SK-N-SH (cell line): Measurements from ENCODE around the gene ESPNL. TPM values are rescaled to one million over a fixed set of nuclear protein-coding genes. Genes with fewer than 3 reads are reported as not detected.
A peak's percentile ranks its signal among the peaks of the same experiment; 100 is the strongest.

Source experiments
- CTCF ChIA-PET: fragments of 300-600, 350-600 bp; formaldehyde crosslinking; extraction: SDS; loops from one replicate; lab custom pipeline; 2021; lab: Yijun Ruan, JAX
- POLR2A ChIA-PET: fragments of 350-600 bp; sonication (Branson Sonifier 250); formaldehyde crosslinking; extraction: SDS; loops from one replicate; lab custom pipeline; 2020; ENCODE audit warnings: antibody characterized with exemption, inconsistent platforms; lab: Yijun Ruan, JAX
- DNase-seq: peaks from one replicate; pipeline ENCODE4 v3.0.0; 2012
- H2AFZ ChIP-seq: fragments of 200-600 bp; sonication (generic); 2 replicates; pipeline ENCODE4 v1.8.1; 2016; ENCODE audit warnings: antibody characterized with exemption, mild to moderate bottlenecking, low read depth
- H3F3A ChIP-seq: fragments of 200-600 bp; sonication (generic); replicated peaks from 2 replicates; pipeline ENCODE3; 2016; ENCODE audit warnings: antibody characterized with exemption, mild to moderate bottlenecking; ENCODE audit not compliant: insufficient read depth
- H3K27ac ChIP-seq, 2 experiments: fragments of 200-500 bp in 1 of 2; fragments of 200-600 bp in 1 of 2; sonication (Bioruptor generic) in 1 of 2; sonication (generic), shearing (Covaris generic) in 1 of 2; 2 replicates each; pipeline versions ENCODE4 v1.5.1 to v1.6.1; 2014 to 2016; ENCODE audit warnings: low read depth in 2 of 2, inconsistent platforms in 1 of 2, low read length in 1 of 2, mild to moderate bottlenecking in 1 of 2, mixed read lengths in 1 of 2
- H3K27me3 ChIP-seq: fragments of 200-600 bp; sonication (generic), shearing (Covaris generic); 2 replicates; pipeline ENCODE4 v1.6.1; 2016; ENCODE audit warnings: mixed run types; ENCODE audit not compliant: insufficient read depth
- H3K36me3 ChIP-seq, 2 experiments: fragments of 200-500 bp in 1 of 2; fragments of 200-600 bp in 1 of 2; sonication (Bioruptor generic) in 1 of 2; sonication (generic) in 1 of 2; replicated peaks in 1 of 2; 2 replicates each; pipeline versions ENCODE3 to v1.5.1; 2014 to 2016; ENCODE audit warnings: low read length in 1 of 2, mild to moderate bottlenecking in 1 of 2; ENCODE audit not compliant: insufficient read depth in 2 of 2, control insufficient read depth in 1 of 2
- H3K4me1 ChIP-seq, 2 experiments: fragments of 200-500 bp in 1 of 2; fragments of 200-600 bp in 1 of 2; sonication (Bioruptor generic) in 1 of 2; sonication (generic), shearing (Covaris generic) in 1 of 2; 2 replicates each; pipeline versions ENCODE4 v1.5.1 to v1.6.1; 2014 to 2016; ENCODE audit warnings: low read depth in 1 of 2, low read length in 1 of 2, mixed run types in 1 of 2; ENCODE audit not compliant: insufficient read depth in 2 of 2, control insufficient read depth in 1 of 2
- H3K4me2 ChIP-seq: fragments of 200-600 bp; sonication (generic), shearing (Covaris generic); 2 replicates; pipeline ENCODE4 v1.6.1; 2017; ENCODE audit warnings: mixed run types
- H3K4me3 ChIP-seq, 2 experiments: fragments of 200-500 bp in 1 of 2; fragments of 200-600 bp in 1 of 2; sonication (Bioruptor generic) in 1 of 2; sonication (generic), shearing (Covaris generic) in 1 of 2; 2 replicates each; pipeline versions ENCODE4 v1.5.1 to v1.8.1; 2014 to 2016; ENCODE audit warnings: low read depth in 2 of 2, inconsistent platforms in 1 of 2, low read length in 1 of 2, mild to moderate bottlenecking in 1 of 2, mixed read lengths in 1 of 2, moderate library complexity in 1 of 2
- H3K79me2 ChIP-seq: fragments of 200-600 bp; sonication (generic); 2 replicates; pipeline ENCODE4 v1.8.1; 2017; ENCODE audit warnings: mild to moderate bottlenecking; ENCODE audit not compliant: insufficient read depth
- H3K9ac ChIP-seq: fragments of 200-600 bp; sonication (generic); 2 replicates; pipeline ENCODE4 v1.6.1; 2017; ENCODE audit warnings: mixed run types
- H3K9me2 ChIP-seq: fragments of 200-600 bp; sonication (generic); 2 replicates; pipeline ENCODE4 v1.6.1; 2017; ENCODE audit warnings: mixed run types
- H3K9me3 ChIP-seq: fragments of 200-600 bp; sonication (generic); 2 replicates; pipeline ENCODE4 v1.6.1; 2017; ENCODE audit warnings: mixed run types, mild to moderate bottlenecking, moderate library complexity
- H4K20me1 ChIP-seq: fragments of 200-600 bp; sonication (generic); 2 replicates; pipeline ENCODE4 v1.6.1; 2017; ENCODE audit warnings: mild to moderate bottlenecking, mixed run types; ENCODE audit not compliant: insufficient read depth
- CHD2 ChIP-seq: fragments of 150-350 bp; IDR thresholded peaks from 2 replicates; pipeline ENCODE4 v1.6.1; 2018; ENCODE audit warnings: low read length; ENCODE audit not compliant: partially characterized antibody
- EP300 ChIP-seq, 2 experiments: IDR thresholded peaks; 2 replicates each; pipeline versions ENCODE4 v1.4.0 to v1.6.1; 2012; ENCODE audit warnings: borderline replicate concordance in 1 of 2, low read depth in 1 of 2, low read length in 1 of 2
- EZH2phosphoT487 ChIP-seq: fragments of 200-600 bp; sonication (generic); IDR thresholded peaks from 2 replicates; pipeline ENCODE4 v1.6.1; 2017; ENCODE audit warnings: low read depth, mixed run types, mild to moderate bottlenecking, antibody characterized with exemption, moderate library complexity, borderline replicate concordance
- FOSL2 ChIP-seq: IDR thresholded peaks from 2 replicates; pipeline ENCODE4 v1.4.0; 2012; ENCODE audit warnings: low read depth, mild to moderate bottlenecking, moderate library complexity, borderline replicate concordance
- FOXJ3 ChIP-seq: sonication (generic); formaldehyde crosslinking; IDR thresholded peaks from 2 replicates; pipeline ENCODE4 v1.5.1; 2020; ENCODE audit warnings: mild to moderate bottlenecking, missing genetic modification reagents
- FOXM1 ChIP-seq: IDR thresholded peaks from 2 replicates; pipeline ENCODE4 v1.4.0; 2012; ENCODE audit warnings: low read depth, mild to moderate bottlenecking
- GATA2 ChIP-seq: sonication (generic); formaldehyde crosslinking; IDR thresholded peaks from 2 replicates; pipeline ENCODE4 v1.5.0; 2020; ENCODE audit warnings: mild to moderate bottlenecking, missing genetic modification reagents
- JUND ChIP-seq: IDR thresholded peaks from 2 replicates; pipeline ENCODE4 v1.4.0; 2012
- MEF2A ChIP-seq: IDR thresholded peaks from 2 replicates; pipeline ENCODE4 v1.4.0; 2012; ENCODE audit warnings: low read depth, borderline replicate concordance
- MXI1 ChIP-seq: IDR thresholded peaks from 2 replicates; pipeline ENCODE4 v1.6.1; 2012; ENCODE audit warnings: mild to moderate bottlenecking, low read depth, low read length, improper control_type of control experiment
- NFIC ChIP-seq: IDR thresholded peaks from 2 replicates; pipeline ENCODE4 v1.4.0; 2012; ENCODE audit warnings: borderline replicate concordance
- RAD21 ChIP-seq: IDR thresholded peaks from 2 replicates; pipeline ENCODE4 v1.6.1; 2012; ENCODE audit warnings: mild to moderate bottlenecking, low read length
- RCOR1 ChIP-seq: fragments of 150-350 bp; IDR thresholded peaks from 2 replicates; pipeline ENCODE4 v1.6.1; 2017; ENCODE audit warnings: antibody characterized with exemption, low read length
- RFX5 ChIP-seq: IDR thresholded peaks from 2 replicates; pipeline ENCODE4 v1.6.1; 2012; ENCODE audit warnings: mild to moderate bottlenecking, improper control_type of control experiment, low read length
- RXRA ChIP-seq: IDR thresholded peaks from 2 replicates; pipeline ENCODE4 v1.4.0; 2012; ENCODE audit warnings: low read depth, mild to moderate bottlenecking, borderline replicate concordance
- SIN3A ChIP-seq: IDR thresholded peaks from 2 replicates; pipeline ENCODE4 v1.6.1; 2012; ENCODE audit warnings: low read depth, mild to moderate bottlenecking, low read length, moderate library complexity, borderline replicate concordance
- SMC3 ChIP-seq: IDR thresholded peaks from 2 replicates; pipeline ENCODE4 v1.6.1; 2012; ENCODE audit warnings: low read depth, low read length, improper control_type of control experiment
- TAF1 ChIP-seq: IDR thresholded peaks from 2 replicates; pipeline ENCODE4 v1.6.1; 2012; ENCODE audit warnings: low read depth, mild to moderate bottlenecking, low read length, moderate library complexity, borderline replicate concordance
- TEAD4 ChIP-seq: IDR thresholded peaks from 2 replicates; pipeline ENCODE4 v1.4.0; 2012; ENCODE audit warnings: mild to moderate bottlenecking, borderline replicate concordance; ENCODE audit not compliant: insufficient read depth
- YY1 ChIP-seq: IDR thresholded peaks from 2 replicates; pipeline ENCODE4 v1.4.0; 2012; ENCODE audit warnings: low read depth, mild to moderate bottlenecking
- WGBS: methylation state at CpG from one replicate; pipeline ENCODE4 v1.1.6; 2017; ENCODE audit warnings: low lambda C conversion rate; 5-methylcytosine and 5-hydroxymethylcytosine counted together
- polyA plus RNA-seq, 3 experiments: library from polyadenylated mRNA; depleted of rRNA; stranded (reverse); fragments of >200 nt; gene quantifications; 2 replicates each; pipeline ENCODE4 v1.2.3, GENCODE V29; 2012
- TF ChIP-seq, protein P1 (sequence below): fragments of 150-350 bp; IDR thresholded peaks from 2 replicates; pipeline ENCODE4 v1.6.1; 2016; ENCODE audit warnings: mild to moderate bottlenecking, low read depth, low read length
- TF ChIP-seq, protein P2 (sequence below): IDR thresholded peaks from 2 replicates; pipeline ENCODE4 v1.4.0; 2012; ENCODE audit warnings: low read depth
- TF ChIP-seq, protein P3 (sequence below): IDR thresholded peaks from 2 replicates; pipeline ENCODE4 v1.4.0; 2012; ENCODE audit warnings: low read depth, borderline replicate concordance
- TF ChIP-seq, protein P4 (sequence below): fragments of 150-350 bp; IDR thresholded peaks from 2 replicates; pipeline ENCODE4 v1.6.1; 2017; ENCODE audit warnings: antibody characterized with exemption, low read length, low read depth, borderline replicate concordance

Gene ESPNL
- polyA plus RNA-seq, 1 of the 3 experiments (the other 2 are of a cell fraction) = 0.05 TPM

DNA sequence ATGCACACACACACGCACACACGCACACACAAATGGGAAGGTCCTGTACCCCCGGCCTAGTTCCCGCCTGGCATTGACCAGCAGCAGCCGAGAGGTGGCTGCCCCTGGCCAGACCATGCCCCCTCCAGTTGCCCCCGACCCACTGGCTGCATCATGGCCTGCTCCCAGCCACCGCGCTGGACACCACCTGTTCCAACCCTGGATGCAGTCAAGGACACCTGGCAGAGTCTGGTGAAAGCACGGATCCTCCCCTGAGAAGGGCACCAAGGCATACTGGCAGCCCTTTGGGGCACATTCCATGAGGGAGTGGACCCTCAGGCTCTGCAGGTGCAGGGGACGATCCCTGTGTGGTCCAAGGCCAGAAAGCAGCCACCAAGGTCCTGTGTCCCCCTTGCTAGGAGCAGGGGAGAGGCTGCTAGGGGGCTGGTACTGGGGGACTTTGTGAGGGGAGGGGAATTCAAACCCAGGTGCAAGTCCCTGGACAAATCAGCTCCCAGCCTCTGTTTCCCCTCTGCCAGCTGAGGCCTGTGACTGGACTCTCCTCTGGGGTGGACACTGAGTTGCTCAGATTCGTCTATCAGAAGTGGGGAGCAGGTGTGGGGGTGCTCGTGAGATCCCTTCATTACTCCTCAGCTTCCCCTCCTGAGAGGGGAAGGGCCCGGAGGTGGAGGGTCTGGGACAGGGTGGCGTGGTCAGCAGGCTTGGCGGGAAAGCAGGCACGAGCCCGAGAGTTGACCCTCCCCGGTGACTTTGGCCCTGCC is 3.5 kb downstream of the ESPNL start:
- 86% methylated on average over 10 of the region's 18 CpGs for WGBS
- Histone ChIP-seq H3K36me3 (no peaks in the 10 kb centered on the region), H3K27ac (no peak overlapping the region), H3F3A (no peaks in the 10 kb centered on the region), H3K4me1 (peaks cover 2 to 11% of the 10 kb centered on the region in 2 experiments; a peak in 2 of 4 replicates), H3K9me2 (no peaks in the 10 kb centered on the region), H3K4me2 (no peak overlapping the region), H3K4me3 (no peak overlapping the region), H2AFZ (no peak overlapping the region), H3K79me2 (no peaks in the 10 kb centered on the region), H4K20me1 (no peaks in the 10 kb centered on the region), H3K9me3 (no peaks in the 10 kb centered on the region), H3K27me3 (no peaks in the 10 kb centered on the region), H3K9ac (no peak overlapping the region)
- CTCF ChIA-PET = no interaction called here
- POLR2A ChIA-PET = interaction anchor here (0.6 kb wide), 1 partner anchor 14 kb away, joined by 3 read pairs; no protein-coding TSS in a partner anchor
- no peak for DNase-seq
- TF ChIP-seq RAD21 = no peak
- no peak for TF ChIP-seq YY1
- TF ChIP-seq CHD2 = no peak
- TF ChIP-seq NFIC = no peak
- no peak for TF ChIP-seq GATA2
- TF ChIP-seq RFX5 = no peak
- no peak for TF ChIP-seq FOXM1
- TF ChIP-seq MEF2A = no peak
- TF ChIP-seq EP300 (IDR thresholded peaks at IDR 0.05; ENCODE audit: borderline replicate concordance in 1 of 2, low read depth in 1 of 2, low read length in 1 of 2) = no peak
- TF ChIP-seq SMC3 = no peak
- no peak for TF ChIP-seq TEAD4
- TF ChIP-seq JUND = no peak
- no peak for TF ChIP-seq FOSL2
- no peak for TF ChIP-seq TAF1
- TF ChIP-seq, protein P1, sequence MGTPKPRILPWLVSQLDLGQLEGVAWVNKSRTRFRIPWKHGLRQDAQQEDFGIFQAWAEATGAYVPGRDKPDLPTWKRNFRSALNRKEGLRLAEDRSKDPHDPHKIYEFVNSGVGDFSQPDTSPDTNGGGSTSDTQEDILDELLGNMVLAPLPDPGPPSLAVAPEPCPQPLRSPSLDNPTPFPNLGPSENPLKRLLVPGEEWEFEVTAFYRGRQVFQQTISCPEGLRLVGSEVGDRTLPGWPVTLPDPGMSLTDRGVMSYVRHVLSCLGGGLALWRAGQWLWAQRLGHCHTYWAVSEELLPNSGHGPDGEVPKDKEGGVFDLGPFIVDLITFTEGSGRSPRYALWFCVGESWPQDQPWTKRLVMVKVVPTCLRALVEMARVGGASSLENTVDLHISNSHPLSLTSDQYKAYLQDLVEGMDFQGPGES = no peak
- no peak for TF ChIP-seq SIN3A
- TF ChIP-seq RXRA = no peak
- TF ChIP-seq FOXJ3 (CRISPR knock-in tag) = no peak

DNA sequence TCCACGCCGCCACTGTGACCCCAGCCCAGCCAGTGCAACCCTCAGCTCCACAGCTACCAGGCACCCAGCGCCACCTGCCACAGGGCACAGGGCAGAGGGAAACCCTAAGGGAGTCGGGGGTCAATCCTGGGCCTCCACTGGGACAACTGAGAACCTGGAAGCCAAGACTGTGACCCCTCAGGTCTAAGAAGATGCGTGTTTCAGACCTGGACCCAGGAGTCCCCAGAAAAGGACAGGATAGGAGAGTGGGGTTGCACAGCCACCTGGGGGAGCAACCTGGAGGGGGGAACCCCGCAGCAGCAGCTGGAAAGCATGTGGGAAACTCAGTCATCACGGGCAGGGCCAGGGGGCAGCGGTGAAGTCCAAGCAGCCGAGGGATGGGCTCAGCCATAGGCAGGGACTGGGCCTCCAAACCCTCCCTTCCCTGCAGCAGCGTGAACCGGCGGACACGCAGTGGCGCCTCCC is 4.1 kb downstream of the ESPNL start:
- no peaks in the 10 kb centered on the region for H4K20me1 ChIP-seq
- ChIA-PET CTCF (no interaction called here), POLR2A (interaction anchor here (0.6 kb wide), 1 partner anchor 15 kb away, joined by 3 read pairs; no protein-coding TSS in a partner anchor)
- H3K4me1 ChIP-seq = peaks cover 0 to 16% of the 10 kb centered on the region in 2 experiments; a peak in 1 of 4 replicates
- H3K79me2 ChIP-seq = no peaks in the 10 kb centered on the region
- no peak overlapping the region for H3K9ac ChIP-seq
- no peak overlapping the region for H3K4me2 ChIP-seq
- DNase-seq = peak; percentile 21
- H3K27me3 ChIP-seq = no peaks in the 10 kb centered on the region
- WGBS = 57% methylated on average over 4 of the region's 14 CpGs
- no peak overlapping the region for H3K4me3 ChIP-seq
- no peak overlapping the region for H2AFZ ChIP-seq
- no peaks in the 10 kb centered on the region for H3K9me2 ChIP-seq
- H3K27ac ChIP-seq = no peak overlapping the region
- H3K9me3 ChIP-seq = no peaks in the 10 kb centered on the region
- H3F3A ChIP-seq = no peaks in the 10 kb centered on the region
- H3K36me3 ChIP-seq = no peaks in the 10 kb centered on the region
- TF ChIP-seq MXI1 (no peak), EZH2phosphoT487 (no peak), FOSL2 (no peak), RCOR1 (no peak), SIN3A (no peak), RFX5 (no peak), RAD21 (no peak), FOXM1 (no peak)
- TF ChIP-seq, protein P2, sequence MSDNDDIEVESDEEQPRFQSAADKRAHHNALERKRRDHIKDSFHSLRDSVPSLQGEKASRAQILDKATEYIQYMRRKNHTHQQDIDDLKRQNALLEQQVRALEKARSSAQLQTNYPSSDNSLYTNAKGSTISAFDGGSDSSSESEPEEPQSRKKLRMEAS = no peak
- TF ChIP-seq, protein P3, sequence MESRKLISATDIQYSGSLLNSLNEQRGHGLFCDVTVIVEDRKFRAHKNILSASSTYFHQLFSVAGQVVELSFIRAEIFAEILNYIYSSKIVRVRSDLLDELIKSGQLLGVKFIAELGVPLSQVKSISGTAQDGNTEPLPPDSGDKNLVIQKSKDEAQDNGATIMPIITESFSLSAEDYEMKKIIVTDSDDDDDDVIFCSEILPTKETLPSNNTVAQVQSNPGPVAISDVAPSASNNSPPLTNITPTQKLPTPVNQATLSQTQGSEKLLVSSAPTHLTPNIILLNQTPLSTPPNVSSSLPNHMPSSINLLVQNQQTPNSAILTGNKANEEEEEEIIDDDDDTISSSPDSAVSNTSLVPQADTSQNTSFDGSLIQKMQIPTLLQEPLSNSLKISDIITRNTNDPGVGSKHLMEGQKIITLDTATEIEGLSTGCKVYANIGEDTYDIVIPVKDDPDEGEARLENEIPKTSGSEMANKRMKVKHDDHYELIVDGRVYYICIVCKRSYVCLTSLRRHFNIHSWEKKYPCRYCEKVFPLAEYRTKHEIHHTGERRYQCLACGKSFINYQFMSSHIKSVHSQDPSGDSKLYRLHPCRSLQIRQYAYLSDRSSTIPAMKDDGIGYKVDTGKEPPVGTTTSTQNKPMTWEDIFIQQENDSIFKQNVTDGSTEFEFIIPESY = no peak
- TF ChIP-seq, protein P4, sequence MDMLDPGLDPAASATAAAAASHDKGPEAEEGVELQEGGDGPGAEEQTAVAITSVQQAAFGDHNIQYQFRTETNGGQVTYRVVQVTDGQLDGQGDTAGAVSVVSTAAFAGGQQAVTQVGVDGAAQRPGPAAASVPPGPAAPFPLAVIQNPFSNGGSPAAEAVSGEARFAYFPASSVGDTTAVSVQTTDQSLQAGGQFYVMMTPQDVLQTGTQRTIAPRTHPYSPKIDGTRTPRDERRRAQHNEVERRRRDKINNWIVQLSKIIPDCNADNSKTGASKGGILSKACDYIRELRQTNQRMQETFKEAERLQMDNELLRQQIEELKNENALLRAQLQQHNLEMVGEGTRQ = no peak
